KMS-11 (cell line): ENCODE measurements around the gene ADISSP.

Source experiments
- H2AFZ ChIP-seq: fragments of 200-600 bp; sonication (generic); 2 replicates; pipeline ENCODE4 v1.6.1; 2016; ENCODE audit warnings: antibody characterized with exemption, mixed run types, low read depth
- H3K27ac ChIP-seq: fragments of 200-600 bp; sonication (generic); 2 replicates; pipeline ENCODE4 v1.6.1; 2016; ENCODE audit warnings: mild to moderate bottlenecking, mixed run types
- H3K27me3 ChIP-seq: fragments of 200-600 bp; sonication (generic); 2 replicates; pipeline ENCODE4 v1.6.1; 2017; ENCODE audit warnings: mild to moderate bottlenecking, low read depth, mixed run types, moderate library complexity; ENCODE audit not compliant: insufficient read depth
- H3K36me3 ChIP-seq: fragments of 200-600 bp; sonication (generic); 2 replicates; pipeline ENCODE4 v1.6.1; 2017; ENCODE audit warnings: mild to moderate bottlenecking, mixed run types; ENCODE audit not compliant: insufficient read depth
- H3K4me1 ChIP-seq: fragments of 200-600 bp; sonication (generic); 2 replicates; pipeline ENCODE4 v1.6.1; 2016; ENCODE audit warnings: mild to moderate bottlenecking, low read depth, mixed run types; ENCODE audit not compliant: poor library complexity, severe bottlenecking
- H3K4me2 ChIP-seq: fragments of 200-600 bp; sonication (generic); 2 replicates; pipeline ENCODE4 v1.7.0; 2016; ENCODE audit warnings: mild to moderate bottlenecking, mixed run types
- H3K4me3 ChIP-seq: fragments of 200-600 bp; sonication (generic); IDR thresholded peaks from 2 replicates; pipeline ENCODE4 v1.6.1; 2017; ENCODE audit warnings: low read depth, low read length, mixed read lengths; ENCODE audit not compliant: insufficient read depth
- H3K79me2 ChIP-seq: fragments of 200-600 bp; sonication (generic); 2 replicates; pipeline ENCODE4 v1.6.1; 2016; ENCODE audit warnings: low read depth, mixed run types; ENCODE audit not compliant: insufficient read depth
- H3K9ac ChIP-seq: fragments of 200-600 bp; sonication (generic); 2 replicates; pipeline ENCODE4 v1.6.1; 2016; ENCODE audit warnings: mild to moderate bottlenecking, mixed run types
- H4K20me1 ChIP-seq: fragments of 200-600 bp; sonication (generic); 2 replicates; pipeline ENCODE4 v1.6.1; 2016; ENCODE audit warnings: mild to moderate bottlenecking, mixed run types; ENCODE audit not compliant: insufficient read depth
- TF ChIP-seq, protein P1 (sequence below): fragments of 200-600 bp; sonication (generic); conservative IDR thresholded peaks from 2 replicates; pipeline ENCODE4 v1.6.1; 2017; ENCODE audit warnings: low read depth, mild to moderate bottlenecking, antibody characterized with exemption, low read length, moderate library complexity, mixed read lengths

The ADISSP gene

DNA sequence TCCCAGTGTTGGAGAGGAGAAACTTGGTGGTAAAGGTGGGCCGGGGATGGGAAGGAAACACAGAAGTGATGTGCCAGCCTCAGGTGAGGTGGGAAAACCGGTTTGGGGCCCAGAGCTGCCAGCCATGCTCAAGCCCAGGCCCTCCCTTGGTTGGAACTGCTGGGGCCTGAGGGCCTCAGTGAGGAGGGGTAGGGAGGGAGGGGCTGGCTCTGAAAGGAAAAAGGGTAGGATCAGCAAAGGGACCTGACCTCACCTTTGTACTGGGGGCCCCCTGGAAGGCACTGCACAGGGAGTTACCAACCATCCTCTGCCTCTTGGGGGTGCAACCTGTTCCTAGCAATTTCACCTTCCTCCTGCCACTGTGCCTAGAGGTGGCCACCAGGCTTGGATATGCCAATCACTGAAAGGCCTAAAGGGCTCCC lies 15.5 kb upstream of the ADISSP start:
- H3K36me3 ChIP-seq, result no peaks in the 10 kb centered on the region
- H3K4me3 ChIP-seq, result no peak overlapping the region
- H3K4me2 ChIP-seq, result no peak overlapping the region
- no peak overlapping the region for H3K9ac ChIP-seq
- no peaks in the 10 kb centered on the region for H3K79me2 ChIP-seq
- H4K20me1 ChIP-seq, result no peaks in the 10 kb centered on the region
- TF ChIP-seq, protein P1, sequence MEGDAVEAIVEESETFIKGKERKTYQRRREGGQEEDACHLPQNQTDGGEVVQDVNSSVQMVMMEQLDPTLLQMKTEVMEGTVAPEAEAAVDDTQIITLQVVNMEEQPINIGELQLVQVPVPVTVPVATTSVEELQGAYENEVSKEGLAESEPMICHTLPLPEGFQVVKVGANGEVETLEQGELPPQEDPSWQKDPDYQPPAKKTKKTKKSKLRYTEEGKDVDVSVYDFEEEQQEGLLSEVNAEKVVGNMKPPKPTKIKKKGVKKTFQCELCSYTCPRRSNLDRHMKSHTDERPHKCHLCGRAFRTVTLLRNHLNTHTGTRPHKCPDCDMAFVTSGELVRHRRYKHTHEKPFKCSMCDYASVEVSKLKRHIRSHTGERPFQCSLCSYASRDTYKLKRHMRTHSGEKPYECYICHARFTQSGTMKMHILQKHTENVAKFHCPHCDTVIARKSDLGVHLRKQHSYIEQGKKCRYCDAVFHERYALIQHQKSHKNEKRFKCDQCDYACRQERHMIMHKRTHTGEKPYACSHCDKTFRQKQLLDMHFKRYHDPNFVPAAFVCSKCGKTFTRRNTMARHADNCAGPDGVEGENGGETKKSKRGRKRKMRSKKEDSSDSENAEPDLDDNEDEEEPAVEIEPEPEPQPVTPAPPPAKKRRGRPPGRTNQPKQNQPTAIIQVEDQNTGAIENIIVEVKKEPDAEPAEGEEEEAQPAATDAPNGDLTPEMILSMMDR, result no peak
- H3K27ac ChIP-seq, result no peak overlapping the region
- H3K27me3 ChIP-seq, result no peaks in the 10 kb centered on the region; the same call in 1 of the 2 replicates
- no peak overlapping the region for H2AFZ ChIP-seq
- no peaks in the 10 kb centered on the region for H3K4me1 ChIP-seq

DNA sequence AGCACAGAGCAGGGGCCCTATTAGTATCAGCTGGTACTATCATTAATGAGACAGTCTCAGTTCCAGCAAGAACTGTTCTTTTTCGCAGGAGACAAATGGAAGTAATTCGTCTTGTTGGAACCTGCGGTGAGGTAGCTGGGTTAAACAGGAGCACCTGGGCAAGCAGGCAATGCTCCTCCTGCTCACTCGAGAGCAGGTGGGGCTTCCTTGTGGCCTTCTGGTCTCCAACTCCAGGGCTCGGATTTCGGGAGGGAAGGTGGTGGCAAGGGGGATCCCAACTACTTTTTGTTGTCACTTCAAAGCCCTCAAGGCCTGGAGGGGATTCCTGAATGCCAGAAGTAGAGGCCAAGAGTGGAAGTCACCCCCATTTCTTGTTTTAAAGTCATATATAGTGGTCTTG lies 15.0 kb upstream of the ADISSP start:
- no peaks in the 10 kb centered on the region for H3K36me3 ChIP-seq
- H3K79me2 ChIP-seq, result no peaks in the 10 kb centered on the region
- no peaks in the 10 kb centered on the region for H4K20me1 ChIP-seq
- H2AFZ ChIP-seq, result no peak overlapping the region
- no peak overlapping the region for H3K9ac ChIP-seq
- H3K27ac ChIP-seq, result no peak overlapping the region
- TF ChIP-seq, protein P1, result no peak
- no peaks in the 10 kb centered on the region for H3K4me1 ChIP-seq
- no peak overlapping the region for H3K4me3 ChIP-seq
- H3K27me3 ChIP-seq, result no peaks in the 10 kb centered on the region; the same call in 1 of the 2 replicates
- no peak overlapping the region for H3K4me2 ChIP-seq

GRCh38 chr20:3781153-3781910 lies 13.8 kb upstream of the ADISSP start, which contains the start of gene SPEF1:
TSS of gene SPEF1 (minus strand) at chr20:3781448. CDS start at chr20:3781287, 161 bp downstream.
- Histone ChIP-seq H3K27ac (no peak within 1 kb of the TSS), H3K4me2 (peak within 1 kb of the TSS; percentile 51), H3K36me3 (no peaks in the 10 kb centered on the region), H3K4me1 (no peaks in the 10 kb centered on the region), H2AFZ (peak within 1 kb of the TSS; percentile 64; the same call in 1 of the 2 replicates), H4K20me1 (no peaks in the 10 kb centered on the region), H3K27me3 (no peaks in the 10 kb centered on the region; the same call in 1 of the 2 replicates), H3K4me3 (no peak within 1 kb of the TSS), H3K9ac (no peak within 1 kb of the TSS), H3K79me2 (no peaks in the 10 kb centered on the region)
- TF ChIP-seq, protein P1, result 0 out of 2 replicates have a peak, but pooled peaks have one; percentile 25

DNA sequence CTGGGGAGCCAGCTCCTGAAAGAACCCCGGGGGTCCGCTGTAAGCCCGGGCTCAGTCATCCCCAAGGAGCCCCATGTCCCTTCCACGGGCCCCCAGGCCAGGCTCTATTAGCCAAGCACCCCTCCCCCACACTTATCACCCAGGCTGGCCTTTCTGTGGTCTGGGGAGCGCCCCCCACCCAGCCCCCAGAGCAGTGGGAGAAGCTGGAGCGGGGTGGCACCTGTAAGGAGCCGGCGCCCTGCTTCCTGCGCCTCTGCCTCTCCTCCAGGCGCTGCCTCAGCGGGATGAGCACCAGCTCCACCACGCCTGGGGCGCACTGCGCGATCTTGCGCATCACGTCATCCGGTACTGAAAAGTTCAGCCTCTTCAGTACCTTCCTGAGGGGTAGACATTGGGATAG lies 11.4 kb upstream of the ADISSP start:
- TF ChIP-seq, protein P1, result no peak
- Histone ChIP-seq H3K27me3 (no peaks in the 10 kb centered on the region; the same call in 1 of the 2 replicates), H4K20me1 (no peaks in the 10 kb centered on the region), H3K4me1 (no peaks in the 10 kb centered on the region), H2AFZ (no peak overlapping the region), H3K4me2 (no peak overlapping the region), H3K79me2 (no peaks in the 10 kb centered on the region), H3K27ac (no peak overlapping the region), H3K4me3 (no peak overlapping the region), H3K36me3 (no peaks in the 10 kb centered on the region), H3K9ac (no peak overlapping the region)
